BJ (cell line): ENCODE results near the gene FZR1. TPM values are rescaled to one million over a fixed set of nuclear protein-coding genes. Genes with fewer than 3 reads are reported as not detected.

Experiments used
- CTCF ChIA-PET: fragments of 350-600 bp; formaldehyde crosslinking; extraction: SDS; loops from one replicate; lab custom pipeline; 2021; ENCODE audit warnings: antibody characterized with exemption, inconsistent platforms; lab: Yijun Ruan, JAX
- POLR2A ChIA-PET: fragments of 300-600 bp; sonication (Branson Sonifier 250); formaldehyde crosslinking; extraction: SDS; loops from one replicate; lab custom pipeline; 2021; ENCODE audit warnings: antibody characterized with exemption; lab: Charles Lee
- DNase-seq: peaks from one replicate; pipeline ENCODE4 v3.0.0-alpha.2; 2011; ENCODE audit warnings: low read depth
- H3K27me3 ChIP-seq: 2 replicates; pipeline ENCODE4 v1.6.0; 2011; ENCODE audit warnings: low read length; ENCODE audit not compliant: control insufficient read depth, insufficient read depth
- H3K36me3 ChIP-seq: 2 replicates; pipeline ENCODE4 v1.5.1; 2011; ENCODE audit warnings: low read length; ENCODE audit not compliant: control insufficient read depth, insufficient read depth
- H3K4me3 ChIP-seq: 2 replicates; pipeline ENCODE4 v1.5.1; 2011; ENCODE audit warnings: low read depth, mild to moderate bottlenecking, control low read depth, low read length
- CTCF ChIP-seq: IDR thresholded peaks from 2 replicates; pipeline ENCODE4 v1.5.1; 2011; ENCODE audit warnings: low read depth, mild to moderate bottlenecking, control low read depth, inconsistent platforms, low read length, moderate library complexity; ENCODE audit not compliant: insufficient read depth
- polyA plus RNA-seq: library from polyadenylated mRNA; depleted of rRNA; stranded (reverse); fragments of >200 nt; gene quantifications from 2 replicates; pipeline ENCODE4 v1.2.3, GENCODE V29; 2011

Gene FZR1
- polyA plus RNA-seq, 1 experiment, result 52.3 TPM

GRCh38 chr19:3478409-3479176, 27.5 kb upstream of the FZR1 start:
- Histone ChIP-seq H3K27me3 (peaks cover 14% of the 10 kb centered on the region), H3K36me3 (no peaks in the 10 kb centered on the region), H3K4me3 (no peak overlapping the region)
- ChIA-PET POLR2A (no interaction called here), CTCF (interaction anchor here (0.6 to 3.3 kb wide), 4 partner anchors 14 to 174 kb away, joined by 3 to 14 read pairs (median 4); no protein-coding TSS in a partner anchor)
- no peak for DNase-seq
- TF ChIP-seq CTCF, result no peak

DNA sequence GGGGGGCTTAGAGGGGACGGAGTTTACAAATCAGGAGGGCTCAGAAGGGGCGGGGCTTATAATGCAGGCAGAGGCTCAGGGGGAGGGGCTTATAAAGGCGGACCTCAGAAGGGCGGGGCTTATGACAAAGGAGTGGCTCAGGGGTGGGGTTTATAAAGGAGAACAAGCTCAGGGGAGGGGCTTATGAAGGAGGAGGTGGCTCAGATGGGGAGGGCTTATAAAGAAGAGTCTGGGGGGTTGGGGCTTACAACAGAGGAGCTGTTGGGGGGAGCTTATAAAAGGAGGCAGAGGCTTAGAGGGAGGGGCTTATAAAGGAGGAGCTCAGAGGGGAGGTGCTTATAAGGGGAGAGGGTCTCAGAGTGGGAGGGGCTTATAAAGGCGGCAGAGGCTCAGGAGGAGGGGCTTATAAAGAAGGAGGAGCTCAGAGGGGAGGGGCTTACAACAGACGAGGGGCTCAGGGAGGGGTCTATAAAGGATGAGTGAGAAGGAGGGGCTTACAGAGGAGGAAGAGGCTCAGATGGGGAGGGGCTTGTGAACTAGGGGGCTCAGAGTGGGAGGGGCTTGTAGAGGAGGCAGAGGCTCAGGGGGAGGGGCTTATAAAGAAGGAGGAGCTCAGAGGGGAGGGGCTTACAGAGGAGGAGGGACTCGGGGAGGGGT, 26.8 kb upstream of the FZR1 start:
- ChIA-PET POLR2A (no interaction called here), CTCF (interaction anchor here (0.6 to 3.3 kb wide), 7 partner anchors 8 to 174 kb away, joined by 3 to 14 read pairs (median 3); no protein-coding TSS in a partner anchor)

GRCh38 chr19:3479834-3480215, 26.3 kb upstream of the FZR1 start:
- no peak for DNase-seq
- POLR2A ChIA-PET, result no interaction called here
- no peak for TF ChIP-seq CTCF
- CTCF ChIA-PET, result interaction anchor here (0.6 to 3.3 kb wide), 6 partner anchors 8 to 175 kb away, joined by 3 to 14 read pairs (median 4); no protein-coding TSS in a partner anchor
- Histone ChIP-seq H3K36me3 (no peaks in the 10 kb centered on the region), H3K4me3 (no peak overlapping the region), H3K27me3 (peaks cover 14% of the 10 kb centered on the region)

More for the DNA sequence above, 26.8 kb upstream of the FZR1 start:
- Histone ChIP-seq H3K36me3 (no peaks in the 10 kb centered on the region), H3K27me3 (peaks cover 14% of the 10 kb centered on the region), H3K4me3 (no peak overlapping the region)
- no peak for TF ChIP-seq CTCF
- no peak for DNase-seq

DNA sequence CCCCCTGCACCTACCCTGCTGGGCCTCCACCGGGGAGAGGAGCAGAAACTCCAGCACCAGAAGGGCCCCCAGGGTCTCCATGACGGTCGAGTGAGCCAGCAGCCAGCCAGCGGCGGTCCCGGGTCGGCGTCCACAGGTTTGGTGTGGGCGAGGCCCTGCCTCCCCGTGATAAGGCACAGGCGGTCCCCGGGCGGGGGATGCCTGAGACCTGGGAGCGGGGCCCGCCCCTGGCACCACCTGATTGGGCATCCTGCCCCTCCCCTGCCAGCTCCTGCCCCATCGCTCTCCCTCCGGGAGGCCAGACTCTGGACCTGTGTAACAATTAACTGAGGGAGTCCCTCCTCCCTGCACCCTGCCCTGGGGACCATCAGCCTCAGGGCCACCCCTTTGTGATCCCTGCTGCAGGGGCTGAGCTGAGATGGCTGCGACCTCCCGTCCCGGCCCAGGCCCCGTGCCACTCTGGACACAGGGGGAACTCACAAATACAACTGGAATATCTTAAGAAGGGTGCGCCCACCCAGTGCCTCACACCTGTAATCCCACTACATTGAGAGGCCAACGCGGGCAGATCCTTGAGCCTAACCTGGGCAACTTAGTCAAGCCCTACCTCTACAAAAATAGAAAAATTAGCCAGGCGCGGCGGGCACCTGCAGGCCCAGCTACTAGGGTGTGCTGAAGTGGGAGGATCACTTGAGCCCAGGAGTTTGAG, 25.6 kb upstream of the FZR1 start, which contains the start of gene SMIM24:
Gene SMIM24 (minus strand): TSS at position 143 of the 709 bp plus-strand sequence. CDS start 62 bp downstream, at position 81.
- no peak for DNase-seq
- peaks cover 14% of the 10 kb centered on the region for H3K27me3 ChIP-seq
- no peak for TF ChIP-seq CTCF
- ChIA-PET CTCF (interaction anchor here (0.7 to 7.2 kb wide), 6 partner anchors 8 to 176 kb away, joined by 3 to 62 read pairs (median 4); no protein-coding TSS in a partner anchor), POLR2A (no interaction called here)
- H3K36me3 ChIP-seq, result no peaks in the 10 kb centered on the region
- H3K4me3 ChIP-seq, result no peak within 1 kb of the TSS
